HEK293T (cell line): Measurements from ENCODE around the gene POP4.

Experiments used
- ARNT ChIP-seq: fragments of 450-650 bp; IDR thresholded peaks from 2 replicates; pipeline ENCODE4 v1.6.1; 2017; ENCODE audit warnings: mild to moderate bottlenecking
- BHLHE40 ChIP-seq: fragments of 450-650 bp; IDR thresholded peaks from 2 replicates; pipeline ENCODE4 v1.6.1; 2016; ENCODE audit warnings: mild to moderate bottlenecking, moderate library complexity, borderline replicate concordance
- ELF4 ChIP-seq: fragments of 450-650 bp; IDR thresholded peaks from 2 replicates; pipeline ENCODE4 v1.6.1; 2017; ENCODE audit warnings: antibody characterized with exemption
- FOXK2 ChIP-seq: fragments of 450-650 bp; IDR thresholded peaks from 2 replicates; pipeline ENCODE4 v1.6.1; 2016; ENCODE audit warnings: mild to moderate bottlenecking
- FOXM1 ChIP-seq: fragments of 450-650 bp; IDR thresholded peaks from 2 replicates; pipeline ENCODE4 v1.6.1; 2017; ENCODE audit warnings: mild to moderate bottlenecking, borderline replicate concordance
- NFRKB ChIP-seq: fragments of 450-650 bp; IDR thresholded peaks from 2 replicates; pipeline ENCODE4 v1.6.1; 2016; ENCODE audit warnings: mild to moderate bottlenecking, moderate library complexity
- SP1 ChIP-seq: fragments of 450-650 bp; IDR thresholded peaks from 2 replicates; pipeline ENCODE4 v1.6.1; 2017
- SUZ12 ChIP-seq: fragments of 450-650 bp; IDR thresholded peaks from 2 replicates; pipeline ENCODE4 v1.6.1; 2016; ENCODE audit warnings: mild to moderate bottlenecking
- TARDBP ChIP-seq: fragments of 450-650 bp; IDR thresholded peaks from 2 replicates; pipeline ENCODE4 v1.6.1; 2016

DNA sequence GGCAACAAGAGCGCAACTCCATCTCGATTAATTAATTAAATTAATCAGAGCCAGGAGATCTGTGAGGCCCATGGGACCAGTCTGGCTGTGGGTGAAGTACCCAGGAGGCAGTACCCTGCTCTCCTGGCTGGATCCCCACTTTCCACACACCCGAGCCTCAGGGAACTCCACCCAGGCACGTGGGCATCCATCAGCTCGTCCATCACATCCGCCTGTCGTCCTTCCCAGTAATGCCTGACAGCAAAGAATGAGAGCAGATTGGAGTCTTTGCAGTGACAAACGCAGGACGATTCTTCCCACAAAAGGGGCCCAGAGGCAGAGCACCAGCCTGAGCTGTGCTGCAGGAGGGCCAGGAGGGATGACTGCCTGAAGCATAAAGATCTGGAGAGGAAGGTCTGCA, 44.5 kb upstream of the POP4 start:
- no peak for TF ChIP-seq NFRKB
- no peak for TF ChIP-seq SP1
- TF ChIP-seq TARDBP: no peak
- no peak for TF ChIP-seq SUZ12
- no peak for TF ChIP-seq FOXM1
- TF ChIP-seq ARNT: no peak
- TF ChIP-seq FOXK2: no peak
- TF ChIP-seq BHLHE40: no peak
- TF ChIP-seq ELF4: no peak
